ENCODE results near the gene TELO2. TPM values are rescaled to one million over a fixed set of nuclear protein-coding genes. Genes with fewer than 3 reads are reported as not detected.

TELO2 gene
- total and polyA plus RNA-seq, 10 donors: 28.5 to 110 (median 57.8) TPM

DNA sequence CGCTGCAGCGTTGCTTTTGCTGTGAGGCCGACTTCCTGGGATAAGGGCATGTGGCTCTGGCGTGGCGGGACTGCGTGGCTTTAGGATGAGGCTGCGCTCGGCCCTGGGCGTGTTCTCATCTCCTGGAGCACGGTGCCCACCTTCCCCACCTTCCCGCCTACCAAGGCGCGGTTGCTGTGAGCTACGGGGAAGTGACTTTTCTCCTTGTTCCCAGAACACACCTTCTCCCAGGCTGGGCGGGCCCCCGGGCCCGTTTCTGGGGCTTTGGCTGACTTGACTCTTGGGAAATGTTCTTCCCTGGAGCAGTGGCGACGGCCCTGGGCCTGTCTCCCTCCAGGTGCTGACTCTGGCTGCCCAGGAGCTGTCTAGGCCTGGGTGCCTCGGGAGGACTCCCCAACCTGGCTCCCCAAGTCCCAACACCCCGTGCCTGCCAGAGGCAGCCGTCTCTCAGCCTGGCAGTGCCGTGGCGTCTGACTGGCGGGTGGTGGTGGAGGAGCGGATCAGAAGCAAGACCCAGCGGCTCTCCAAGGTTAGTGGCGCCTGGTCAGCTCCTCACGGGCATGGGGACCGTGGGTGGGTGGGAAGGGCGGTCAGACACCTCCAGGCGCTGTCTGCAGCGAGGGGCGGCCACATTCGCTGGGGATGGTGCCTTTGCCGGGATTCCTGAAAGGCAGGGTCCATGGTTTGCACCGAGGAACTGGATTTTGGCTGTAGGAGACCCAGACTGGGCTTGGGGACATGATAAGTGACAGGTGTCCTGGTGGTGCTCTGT is 12.1 kb downstream of the TELO2 start:
- H3K27me3 ChIP-seq (replicated peaks in 1 of 7): no peaks in the 10 kb centered on the region
- peaks cover 0 to 16% (median 10%) of the 10 kb centered on the region in 6 donors for H3K4me1 ChIP-seq
- H3K36me3 ChIP-seq: peaks cover 10 to 97% (median 73%) of the 10 kb centered on the region in 6 donors
- intact Hi-C loops (cut with DNase I; ENCODE audit: low total_unique reads): no loop called here
- H3K27ac ChIP-seq: no peak overlapping the region
- DNase-seq: no peak
- WGBS, 5 donors: 95 to 96% (median 96%) methylated on average over 31 to 37 of the region's 37 CpGs
- no peaks in the 10 kb centered on the region for H3K9me3 ChIP-seq
- TF ChIP-seq, protein P1, sequence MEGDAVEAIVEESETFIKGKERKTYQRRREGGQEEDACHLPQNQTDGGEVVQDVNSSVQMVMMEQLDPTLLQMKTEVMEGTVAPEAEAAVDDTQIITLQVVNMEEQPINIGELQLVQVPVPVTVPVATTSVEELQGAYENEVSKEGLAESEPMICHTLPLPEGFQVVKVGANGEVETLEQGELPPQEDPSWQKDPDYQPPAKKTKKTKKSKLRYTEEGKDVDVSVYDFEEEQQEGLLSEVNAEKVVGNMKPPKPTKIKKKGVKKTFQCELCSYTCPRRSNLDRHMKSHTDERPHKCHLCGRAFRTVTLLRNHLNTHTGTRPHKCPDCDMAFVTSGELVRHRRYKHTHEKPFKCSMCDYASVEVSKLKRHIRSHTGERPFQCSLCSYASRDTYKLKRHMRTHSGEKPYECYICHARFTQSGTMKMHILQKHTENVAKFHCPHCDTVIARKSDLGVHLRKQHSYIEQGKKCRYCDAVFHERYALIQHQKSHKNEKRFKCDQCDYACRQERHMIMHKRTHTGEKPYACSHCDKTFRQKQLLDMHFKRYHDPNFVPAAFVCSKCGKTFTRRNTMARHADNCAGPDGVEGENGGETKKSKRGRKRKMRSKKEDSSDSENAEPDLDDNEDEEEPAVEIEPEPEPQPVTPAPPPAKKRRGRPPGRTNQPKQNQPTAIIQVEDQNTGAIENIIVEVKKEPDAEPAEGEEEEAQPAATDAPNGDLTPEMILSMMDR (IDR thresholded peaks at IDR 0.05 in 8 of 11, conservative IDR thresholded peaks at IDR 0.05 in 3 of 11): no peak
- TF ChIP-seq POLR2A (IDR thresholded peaks at IDR 0.05) (no peak), POLR2AphosphoS5 (IDR thresholded peaks at IDR 0.05) (no peak)
- no peak overlapping the region for H3K4me3 ChIP-seq

DNA sequence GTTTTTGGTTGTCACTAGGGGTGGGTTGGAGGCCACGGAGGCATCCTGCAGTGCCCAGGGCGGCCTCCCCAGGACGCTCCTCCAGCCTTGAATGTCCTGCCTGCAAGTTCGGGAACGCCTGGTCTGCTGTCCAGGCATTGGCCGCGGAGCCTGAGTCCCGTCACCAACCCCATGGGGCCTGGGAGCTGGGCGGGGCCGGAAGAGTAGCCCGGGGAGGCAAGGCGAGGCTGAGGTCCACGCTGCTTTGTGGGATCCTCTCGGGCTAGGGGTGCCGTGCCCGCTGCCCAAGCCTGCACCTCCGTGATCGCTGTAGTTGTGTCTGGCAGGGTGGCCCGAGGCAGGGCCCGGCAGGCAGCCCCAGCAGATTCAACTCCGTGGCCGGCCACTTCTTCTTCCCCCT is 12.8 kb downstream of the TELO2 start:
- Histone ChIP-seq H3K9me3 (no peaks in the 10 kb centered on the region), H3K36me3 (peaks cover 6 to 97% (median 67%) of the 10 kb centered on the region in 6 donors), H3K27me3 (replicated peaks in 1 of 7) (no peaks in the 10 kb centered on the region), H3K4me3 (no peak overlapping the region), H3K27ac (no peak overlapping the region), H3K4me1 (peaks cover 0 to 23% (median 13%) of the 10 kb centered on the region in 6 donors)
- no peak for DNase-seq
- WGBS, 5 donors: 92 to 98% (median 96%) methylated on average over 9 to 22 of the region's 22 CpGs
- TF ChIP-seq, protein P1 (IDR thresholded peaks at IDR 0.05 in 8 of 11, conservative IDR thresholded peaks at IDR 0.05 in 3 of 11): no peak
- no peak for TF ChIP-seq POLR2A (IDR thresholded peaks at IDR 0.05)
- no peak for TF ChIP-seq POLR2AphosphoS5 (IDR thresholded peaks at IDR 0.05)
- intact Hi-C loops (cut with DNase I; ENCODE audit: low total_unique reads): no loop called here

DNA sequence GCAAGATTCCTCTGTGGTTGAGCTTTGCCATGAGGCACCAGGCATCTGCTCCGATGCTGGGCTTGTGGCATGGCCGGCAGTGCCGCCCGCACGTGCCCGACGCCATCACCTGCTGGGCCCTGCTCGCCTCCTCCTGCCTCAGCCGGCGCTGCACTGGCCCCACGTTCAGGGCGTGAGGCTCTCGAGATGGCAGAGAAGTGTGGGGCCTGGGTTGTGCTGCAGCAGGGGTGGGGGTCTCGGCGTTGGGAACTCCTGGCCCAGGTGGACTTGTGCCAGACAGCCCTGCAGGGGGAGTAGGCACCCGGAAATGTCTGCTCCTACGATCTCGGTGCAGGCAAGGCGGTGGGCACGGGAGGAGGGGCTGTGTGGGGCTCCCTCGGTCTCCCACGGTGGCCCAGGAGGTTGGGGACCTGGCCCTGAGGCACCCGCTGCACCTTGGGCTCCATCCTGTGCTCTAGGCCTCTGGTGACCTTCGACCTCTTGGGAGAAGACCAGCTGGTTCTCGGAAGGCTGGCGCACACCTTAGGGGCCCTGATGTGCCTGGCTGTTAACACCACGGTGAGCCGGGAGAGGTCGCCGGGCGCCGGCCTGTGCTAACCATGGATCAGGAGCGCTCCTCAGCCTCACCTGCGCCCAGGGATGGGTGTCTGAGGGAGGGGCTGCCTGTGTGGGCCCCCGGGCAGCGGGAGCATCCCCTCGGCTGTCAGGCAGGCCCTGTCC is 13.5 kb downstream of the TELO2 start:
- TF ChIP-seq POLR2A (IDR thresholded peaks at IDR 0.05) (no peak), POLR2AphosphoS5 (IDR thresholded peaks at IDR 0.05) (peak in 1 of 3 donors; percentile 38)
- peaks cover 6 to 97% (median 60%) of the 10 kb centered on the region in 6 donors for H3K36me3 ChIP-seq
- H3K4me3 ChIP-seq: no peak overlapping the region
- no peak for DNase-seq
- no peak overlapping the region for H3K27ac ChIP-seq
- H3K27me3 ChIP-seq (replicated peaks in 1 of 7): no peaks in the 10 kb centered on the region
- peaks cover 0 to 30% (median 13%) of the 10 kb centered on the region in 6 donors for H3K4me1 ChIP-seq
- WGBS, 5 donors: 92 to 96% (median 94%) methylated on average over 17 to 37 of the region's 37 CpGs
- intact Hi-C loops (cut with DNase I; ENCODE audit: low total_unique reads): no loop called here
- H3K9me3 ChIP-seq: no peaks in the 10 kb centered on the region

DNA sequence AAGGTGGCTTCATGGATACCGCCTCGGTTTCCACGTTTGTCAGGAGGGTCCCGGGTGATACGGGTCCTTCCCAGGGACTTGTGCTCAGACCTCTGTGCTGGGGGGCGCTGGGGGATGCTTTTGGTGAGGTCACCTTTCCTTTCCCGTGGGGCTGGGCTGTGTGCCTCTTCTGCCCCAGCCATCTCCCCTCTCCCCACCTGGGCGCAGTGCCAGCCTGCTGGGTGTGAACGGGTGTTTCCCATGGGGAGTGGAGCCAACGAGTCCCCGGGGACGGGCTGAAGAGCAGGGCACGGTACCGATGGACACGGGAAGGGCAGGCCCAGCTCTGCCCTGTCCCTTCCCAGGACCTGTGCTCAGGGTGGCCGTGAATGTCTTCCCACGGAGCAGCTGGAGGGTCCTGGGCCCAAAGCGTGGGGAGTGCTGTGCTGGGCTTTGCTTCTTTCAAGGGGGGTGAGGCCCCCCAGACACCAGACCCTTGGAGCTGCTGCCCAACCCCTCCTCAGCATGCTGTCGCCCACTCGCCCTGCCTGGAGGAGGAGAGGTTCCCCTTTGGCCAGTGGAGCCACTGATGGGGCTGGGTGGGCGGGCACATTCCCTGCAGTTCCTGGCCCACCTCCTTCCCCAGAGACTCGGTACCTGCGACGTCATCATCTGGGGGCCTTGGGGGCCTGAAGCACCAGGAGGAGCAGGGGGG is 15.5 kb downstream of the TELO2 start:
- no peaks in the 10 kb centered on the region for H3K27me3 ChIP-seq (replicated peaks in 1 of 7)
- no peak for DNase-seq
- WGBS, 5 donors: 83 to 89% (median 88%) methylated on average over 14 to 24 of the region's 24 CpGs
- H3K27ac ChIP-seq: peak overlapping the region in 2 of 8 donors; percentile 43 to 55
- TF ChIP-seq, protein P1 (IDR thresholded peaks at IDR 0.05 in 8 of 11, conservative IDR thresholded peaks at IDR 0.05 in 3 of 11): no peak
- TF ChIP-seq POLR2A (IDR thresholded peaks at IDR 0.05): no peak
- no peak for TF ChIP-seq POLR2AphosphoS5 (IDR thresholded peaks at IDR 0.05)
- H3K4me1 ChIP-seq: peaks cover 0 to 48% (median 15%) of the 10 kb centered on the region in 6 donors
- H3K4me3 ChIP-seq: no peak overlapping the region
- intact Hi-C loops (cut with DNase I; ENCODE audit: low total_unique reads): no loop called here
- peaks cover 0 to 3% (median 0%) of the 10 kb centered on the region in 8 donors for H3K9me3 ChIP-seq
- H3K36me3 ChIP-seq: peaks cover 0 to 77% (median 40%) of the 10 kb centered on the region in 6 donors
